Measurements from ENCODE around the gene CTXND1. TPM values are rescaled to one million over a fixed set of nuclear protein-coding genes. Genes with fewer than 3 reads are reported as not detected.

The CTXND1 gene
- total RNA-seq, 6 experiments from 2014 or later: 2.7 to 10.1 (median 4.5) TPM

- Histone ChIP-seq H3K36me3 (peaks cover 0 to 7% (median 0%) of the 10 kb centered on the region in 4 donors), H3K4me1 (no peaks in the 10 kb centered on the region), H3K27me3 (no peaks in the 10 kb centered on the region), H3K9me3 (no peaks in the 10 kb centered on the region), H3K27ac (no peak overlapping the region), H3K4me3 (no peak overlapping the region)
- DNase-seq (no peak), ATAC-seq (no peak)
- WGBS (ENCODE audit: insufficient coverage, low coverage, low lambda C conversion rate, missing lambda C conversion rate): 92% methylated on average over 1 of the region's 2 CpGs
- TF ChIP-seq POLR2A (IDR thresholded peaks at IDR 0.05) (no peak), CTCF (IDR thresholded peaks at IDR 0.05) (no peak)
- intact Hi-C loops (cut with DNase I): no loop called here
These were observed 52.6 kb downstream of the CTXND1 start for GRCh38 chr15:80199366-80199765.

GRCh38 chr15:80194914-80195313 is 57.1 kb downstream of the CTXND1 start:
- no peak overlapping the region for H3K4me3 ChIP-seq
- ATAC-seq (peak; percentile 28 to 91 (median 42)), DNase-seq (no peak)
- no peak overlapping the region for H3K27ac ChIP-seq
- TF ChIP-seq CTCF (IDR thresholded peaks at IDR 0.05) (no peak), POLR2A (IDR thresholded peaks at IDR 0.05) (no peak)
- H3K27me3 ChIP-seq: no peaks in the 10 kb centered on the region
- no peaks in the 10 kb centered on the region for H3K9me3 ChIP-seq
- WGBS (ENCODE audit: insufficient coverage, low coverage, low lambda C conversion rate, missing lambda C conversion rate): 22% methylated on average over 1 of the region's 1 CpG
- no peaks in the 10 kb centered on the region for H3K36me3 ChIP-seq
- no peaks in the 10 kb centered on the region for H3K4me1 ChIP-seq
- intact Hi-C loops (cut with DNase I): no loop called here

- H3K4me3 ChIP-seq: no peak overlapping the region
- no peak overlapping the region for H3K27ac ChIP-seq
- H3K4me1 ChIP-seq: no peaks in the 10 kb centered on the region
- no peak for ATAC-seq
- intact Hi-C loops (cut with DNase I): no loop called here
- 100% methylated on average over 1 of the region's 1 CpG for WGBS (ENCODE audit: insufficient coverage, low coverage, low lambda C conversion rate, missing lambda C conversion rate)
- no peaks in the 10 kb centered on the region for H3K27me3 ChIP-seq
- TF ChIP-seq POLR2A (IDR thresholded peaks at IDR 0.05): no peak
- no peak for TF ChIP-seq CTCF (IDR thresholded peaks at IDR 0.05)
- no peaks in the 10 kb centered on the region for H3K9me3 ChIP-seq
- no peak for DNase-seq
- H3K36me3 ChIP-seq: peaks cover 0 to 1% (median 0%) of the 10 kb centered on the region in 4 donors
These were observed 57.8 kb downstream of the CTXND1 start for GRCh38 chr15:80194186-80194585.

GRCh38 chr15:80191897-80192595 is 60.0 kb downstream of the CTXND1 start:
- 86% methylated on average over 7 of the region's 8 CpGs for WGBS (ENCODE audit: insufficient coverage, low coverage, low lambda C conversion rate, missing lambda C conversion rate)
- TF ChIP-seq CTCF (IDR thresholded peaks at IDR 0.05) (no peak), POLR2A (IDR thresholded peaks at IDR 0.05) (no peak)
- intact Hi-C loops (cut with DNase I): no loop called here
- DNase-seq: no peak
- H3K9me3 ChIP-seq: no peaks in the 10 kb centered on the region
- ATAC-seq: no peak
- H3K36me3 ChIP-seq: peaks cover 0 to 23% (median 8%) of the 10 kb centered on the region in 4 donors
- no peaks in the 10 kb centered on the region for H3K4me1 ChIP-seq
- H3K4me3 ChIP-seq: no peak overlapping the region
- H3K27ac ChIP-seq: no peak overlapping the region
- no peaks in the 10 kb centered on the region for H3K27me3 ChIP-seq

Data from right lobe of liver (tissue), 6 donors.